WI38 (cell line): Measurements from ENCODE around the gene NEK11.

Experiments used
- H3K4me3 ChIP-seq: 2 replicates; pipeline ENCODE4 v1.5.1; 2011; ENCODE audit warnings: low read depth, mild to moderate bottlenecking, control low read depth, low read length
- TF ChIP-seq, protein P1 (sequence below): IDR thresholded peaks from 2 replicates; pipeline ENCODE4 v1.5.1; 2012; ENCODE audit warnings: low read depth, mild to moderate bottlenecking, control low read depth, low read length

NEK11 gene

DNA sequence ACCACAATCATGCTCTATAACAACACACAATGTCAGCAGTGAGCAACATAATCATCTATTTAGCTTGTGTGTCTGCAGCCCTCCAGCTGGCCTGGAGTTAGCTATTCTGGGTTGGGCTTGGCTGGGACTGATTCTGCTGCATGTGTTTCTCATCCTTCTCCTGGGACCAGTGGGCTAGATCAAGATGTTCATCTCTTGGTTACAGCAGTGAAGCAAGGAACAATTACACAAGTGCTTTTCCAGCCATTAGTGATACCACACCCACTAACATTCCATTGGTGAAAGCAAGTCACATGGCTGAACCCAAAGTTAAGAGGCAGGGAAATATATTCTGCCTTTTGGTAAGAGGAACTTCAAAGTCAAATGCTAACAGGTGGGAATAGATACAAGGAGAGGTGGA is 369.5 kb downstream of the NEK11 start:
- H3K4me3 ChIP-seq: no peak overlapping the region
- TF ChIP-seq, protein P1, sequence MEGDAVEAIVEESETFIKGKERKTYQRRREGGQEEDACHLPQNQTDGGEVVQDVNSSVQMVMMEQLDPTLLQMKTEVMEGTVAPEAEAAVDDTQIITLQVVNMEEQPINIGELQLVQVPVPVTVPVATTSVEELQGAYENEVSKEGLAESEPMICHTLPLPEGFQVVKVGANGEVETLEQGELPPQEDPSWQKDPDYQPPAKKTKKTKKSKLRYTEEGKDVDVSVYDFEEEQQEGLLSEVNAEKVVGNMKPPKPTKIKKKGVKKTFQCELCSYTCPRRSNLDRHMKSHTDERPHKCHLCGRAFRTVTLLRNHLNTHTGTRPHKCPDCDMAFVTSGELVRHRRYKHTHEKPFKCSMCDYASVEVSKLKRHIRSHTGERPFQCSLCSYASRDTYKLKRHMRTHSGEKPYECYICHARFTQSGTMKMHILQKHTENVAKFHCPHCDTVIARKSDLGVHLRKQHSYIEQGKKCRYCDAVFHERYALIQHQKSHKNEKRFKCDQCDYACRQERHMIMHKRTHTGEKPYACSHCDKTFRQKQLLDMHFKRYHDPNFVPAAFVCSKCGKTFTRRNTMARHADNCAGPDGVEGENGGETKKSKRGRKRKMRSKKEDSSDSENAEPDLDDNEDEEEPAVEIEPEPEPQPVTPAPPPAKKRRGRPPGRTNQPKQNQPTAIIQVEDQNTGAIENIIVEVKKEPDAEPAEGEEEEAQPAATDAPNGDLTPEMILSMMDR: no peak

DNA sequence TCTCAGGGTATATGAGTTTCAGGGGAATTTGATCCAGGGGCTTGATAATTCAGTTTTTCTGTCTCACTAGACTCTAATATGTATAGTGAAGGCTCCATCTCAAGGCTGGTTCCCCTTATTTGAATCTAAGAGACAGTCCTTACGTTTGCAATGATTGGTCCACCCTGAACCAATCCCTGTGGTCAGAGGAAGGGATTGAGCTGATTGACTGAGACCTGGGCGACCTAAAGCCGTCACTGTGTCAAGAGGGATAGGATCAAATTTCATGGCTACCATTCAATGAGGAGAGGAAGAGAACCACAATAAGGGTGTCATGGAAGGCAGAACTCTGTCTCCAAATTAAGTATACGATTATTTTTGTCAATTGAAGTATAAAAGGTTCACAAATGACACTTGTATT is 371.2 kb downstream of the NEK11 start:
- TF ChIP-seq, protein P1: no peak

More for the DNA sequence above, 371.2 kb downstream of the NEK11 start:
- H3K4me3 ChIP-seq: no peak overlapping the region
